GM21717 (cell line): ENCODE measurements around the gene IL4R.

Experiments
- ATAC-seq: cut with Tn5 transposase; IDR thresholded peaks from one replicate; pipeline ENCODE4 v1.9.1; 2021; ENCODE audit warnings: mild to moderate bottlenecking, moderate library complexity; ENCODE audit not compliant: unreplicated experiment

IL4R gene

GRCh38 chr16:27353853-27354252 is 40.1 kb downstream of the IL4R start:
- no peak for ATAC-seq

GRCh38 chr16:27355610-27356009 is 41.8 kb downstream of the IL4R start:
- ATAC-seq: no peak

GRCh38 chr16:27356794-27357193 is 43.0 kb downstream of the IL4R start:
- no peak for ATAC-seq

GRCh38 chr16:27359051-27359450 is 45.3 kb downstream of the IL4R start:
- no peak for ATAC-seq

- no peak for ATAC-seq
Observed at GRCh38 chr16:27359615-27360014, 45.8 kb downstream of the IL4R start.

- no peak for ATAC-seq
Observed at GRCh38 chr16:27361987-27362386, 48.2 kb downstream of the IL4R start.

- ATAC-seq: no peak
Observed at GRCh38 chr16:27362570-27363245, 48.9 kb downstream of the IL4R start.

- ATAC-seq: no peak
Observed at GRCh38 chr16:27363246-27363632, 49.5 kb downstream of the IL4R start.

GRCh38 chr16:27363797-27364196 is 50.0 kb downstream of the IL4R start:
- ATAC-seq: no peak

- ATAC-seq: no peak
Observed at GRCh38 chr16:27364493-27365141, 50.8 kb downstream of the IL4R start.

- ATAC-seq: no peak
Observed at GRCh38 chr16:27365142-27366089, 51.6 kb downstream of the IL4R start.

GRCh38 chr16:27366687-27367460 is 53.1 kb downstream of the IL4R start:
- ATAC-seq: no peak

- ATAC-seq: peak; percentile 60
Observed at GRCh38 chr16:27367461-27368357, 53.9 kb downstream of the IL4R start.

- no peak for ATAC-seq
Observed at GRCh38 chr16:27368358-27368722, 54.6 kb downstream of the IL4R start.

GRCh38 chr16:27369806-27370205 is 56.0 kb downstream of the IL4R start:
- ATAC-seq: no peak

- no peak for ATAC-seq
Observed at GRCh38 chr16:27370318-27370717, 56.5 kb downstream of the IL4R start.

- ATAC-seq: no peak
Observed at GRCh38 chr16:27373312-27373711, 59.5 kb downstream of the IL4R start.

- peak; percentile 32 for ATAC-seq
Observed at GRCh38 chr16:27374221-27374803, 60.5 kb downstream of the IL4R start.

- peak; percentile 41 for ATAC-seq
Observed at GRCh38 chr16:27374804-27375425, 61.1 kb downstream of the IL4R start.
